Right cardiac atrium (tissue), 5 donors: ENCODE measurements around the gene TNFSF12. TPM values are rescaled to one million over a fixed set of nuclear protein-coding genes. Genes with fewer than 3 reads are reported as not detected.
A peak's percentile ranks its signal among the peaks of the same experiment; 100 is the strongest.

ENCODE experiments used
- ATAC-seq, 2 donors: fragments of 200-7000 bp; cut with Tn5 transposase; one replicate each; pipeline versions ENCODE4 v1.8.0 to v1.9.1; 2020; ENCODE audit warnings: moderate library complexity in 2 of 2, mild to moderate bottlenecking in 1 of 2
- DNase-seq, 3 donors: peaks; one replicate each; pipeline ENCODE4 v3.0.0-alpha.2; 2020
- H3K27ac ChIP-seq: one replicate; pipeline ENCODE4 v1.5.1; 2013; ENCODE audit warnings: mild to moderate bottlenecking, low read length, control low read depth, moderate library complexity
- H3K27me3 ChIP-seq: one replicate; pipeline ENCODE4 v1.6.1; 2013; ENCODE audit not compliant: control insufficient read depth, insufficient read depth
- H3K4me1 ChIP-seq: one replicate; pipeline ENCODE4 v1.6.1; 2013; ENCODE audit warnings: low read length; ENCODE audit not compliant: control insufficient read depth, insufficient read depth
- H3K4me3 ChIP-seq: one replicate; pipeline ENCODE4 v1.5.1; 2013; ENCODE audit warnings: low read length, control low read depth
- H3K9me3 ChIP-seq: one replicate; pipeline ENCODE4 v1.6.1; 2013; ENCODE audit warnings: low read length; ENCODE audit not compliant: control insufficient read depth
- whole genome bisulfite sequencing: extraction: QIAGEN DNeasy Blood & Tissue Kit; methylation state at CpG from one replicate; pipeline ENCODE4 v1.1.7; 2013; 5-methylcytosine and 5-hydroxymethylcytosine counted together
- intact Hi-C, 4 donors: fragments of 100-400 bp; cut with DNase I; formaldehyde crosslinking; loops; one replicate each; pipeline versions ENCODE4 v1.11.0 to v1.14.0; 2022 to 2023
- long read RNA-seq, 4 donors: library from polyadenylated mRNA; unstranded; transcript quantifications; one replicate each; pipeline ENCODE4 v2.0.0, GENCODE V29; 2020 to 2021
- polyA plus RNA-seq: library from polyadenylated mRNA; stranded (reverse); fragments of 200-250 nt; gene quantifications from one replicate; pipeline ENCODE4 v1.2.3, GENCODE V29; 2013
- total RNA-seq, 4 donors: library from RNA; stranded (reverse); fragmentation: NEBNext Ultra II Directional; extraction: Animal tissue kit (Norgen Biotek cat#: 25700); gene quantifications; one replicate each; pipeline ENCODE4 v1.2.1, GENCODE V29; 2021
- donor health status: healthy with polysubstance abuse.
- donor health status: DM: no; HTN: yes; CAD: no.
- donor health status: DM: no; HTN: no; CAD: no.
- donor health status: DM: no; HTN: yes; CAD: no; lungs with severe emphysema.
- donor health status: DM: yes; HTN: yes; CAD: no.

Gene TNFSF12
- total RNA-seq: 10 to 100 TPM; 42.9 to 52.0 (median 47.5) TPM
- polyA plus RNA-seq: 58.4 TPM
- long read RNA-seq, donor 1, transcript TNFSF12-201 (7 exons, 1,553 nt): major isoform, 30 of 48 reads
- long read RNA-seq, donor 1, partial matches to known transcripts: 2 of 48 reads
- long read RNA-seq, donor 1, other reads (novel, unspliced or antisense): 12 of 48 reads
- long read RNA-seq, donor 2, transcript TNFSF12-201 (7 exons, 1,553 nt): major isoform, 22 of 32 reads
- long read RNA-seq, donor 2, partial matches to known transcripts: 1 of 32 reads
- long read RNA-seq, donor 2, other reads (novel, unspliced or antisense): 6 of 32 reads
- long read RNA-seq, donor 3, partial matches to known transcripts: 11 of 14 reads
- long read RNA-seq, donor 3, other reads (novel, unspliced or antisense): 0 of 14 reads
- long read RNA-seq, donor 4, transcript TNFSF12-202 (8 exons, 1,625 nt): minor isoform, 10 of 42 reads
- long read RNA-seq, donor 4, transcript TNFSF12-201 (7 exons, 1,553 nt): major isoform, 24 of 42 reads
- long read RNA-seq, donor 4, partial matches to known transcripts: 0 of 42 reads
- long read RNA-seq, donor 4, other reads (novel, unspliced or antisense): 7 of 42 reads

GRCh38 chr17:7548585-7549400, at the start of gene TNFSF12:
TNFSF12 (plus strand) TSS chr17:7549058; CDS start chr17:7549154, 96 bp downstream.
- intact Hi-C loops: no loop called here
- DNase-seq: peak; percentile 75 to 92 (median 92)
- H3K27me3 ChIP-seq: no peaks in the 10 kb centered on the region
- H3K4me1 ChIP-seq: peaks cover 4% of the 10 kb centered on the region
- H3K9me3 ChIP-seq: no peaks in the 10 kb centered on the region
- H3K27ac ChIP-seq: peak within 1 kb of the TSS; percentile 92
- H3K4me3 ChIP-seq: peak within 1 kb of the TSS; percentile 78
- 1% methylated on average over 65 of the region's 65 CpGs for WGBS
- ATAC-seq: peak; percentile 90 to 91

GRCh38 chr17:7499161-7499560, 49.7 kb upstream of the TNFSF12 start:
- no peak overlapping the region for H3K27ac ChIP-seq
- 87% methylated on average over 11 of the region's 11 CpGs for WGBS
- ATAC-seq: no peak

DNA sequence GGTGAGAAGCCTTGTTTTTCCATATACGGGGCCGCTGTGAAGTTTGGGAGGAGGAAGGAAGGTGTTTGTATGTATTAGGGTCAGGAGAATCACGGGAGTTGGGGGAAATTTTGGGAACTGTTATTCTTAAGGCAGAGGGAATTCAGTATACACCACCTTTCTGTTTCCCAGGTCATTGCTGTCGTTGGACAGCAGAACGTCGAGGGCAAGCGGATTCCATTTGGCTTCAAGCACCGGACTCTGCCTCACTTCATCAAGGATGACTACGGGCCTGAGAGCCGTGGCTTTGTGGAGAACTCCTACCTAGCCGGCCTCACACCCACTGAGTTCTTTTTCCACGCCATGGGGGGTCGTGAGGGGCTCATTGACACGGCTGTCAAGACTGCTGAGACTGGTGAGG, 47.1 kb upstream of the TNFSF12 start:
- H3K4me3 ChIP-seq: no peak overlapping the region

More at GRCh38 chr17:7499161-7499560, 49.7 kb upstream of the TNFSF12 start:
- DNase-seq: no peak
- intact Hi-C loops: no loop called here
- no peaks in the 10 kb centered on the region for H3K27me3 ChIP-seq
- no peak overlapping the region for H3K4me3 ChIP-seq
- H3K9me3 ChIP-seq: no peaks in the 10 kb centered on the region
- peaks cover 2% of the 10 kb centered on the region for H3K4me1 ChIP-seq

GRCh38 chr17:7502171-7502847, 46.5 kb upstream of the TNFSF12 start:
- 91% methylated on average over 20 of the region's 20 CpGs for WGBS

More for the DNA sequence above, 47.1 kb upstream of the TNFSF12 start:
- no peak for ATAC-seq
- Histone ChIP-seq H3K9me3 (no peaks in the 10 kb centered on the region), H3K27me3 (no peaks in the 10 kb centered on the region), H3K4me1 (no peaks in the 10 kb centered on the region), H3K27ac (no peak overlapping the region)
- intact Hi-C loops: no loop called here
- DNase-seq: no peak
- 83% methylated on average over 14 of the region's 14 CpGs for WGBS

GRCh38 chr17:7502987-7503386, 45.9 kb upstream of the TNFSF12 start:
- no peaks in the 10 kb centered on the region for H3K9me3 ChIP-seq
- DNase-seq (no peak), ATAC-seq (no peak)
- no peaks in the 10 kb centered on the region for H3K4me1 ChIP-seq
- intact Hi-C loops: no loop called here
- no peak overlapping the region for H3K4me3 ChIP-seq
- no peaks in the 10 kb centered on the region for H3K27me3 ChIP-seq
- no peak overlapping the region for H3K27ac ChIP-seq
- WGBS: 85% methylated on average over 14 of the region's 14 CpGs

More at GRCh38 chr17:7502171-7502847, 46.5 kb upstream of the TNFSF12 start:
- ATAC-seq (peak in 1 of 2 donors; percentile 7), DNase-seq (no peak)
- Histone ChIP-seq H3K27me3 (no peaks in the 10 kb centered on the region), H3K4me1 (no peaks in the 10 kb centered on the region), H3K9me3 (no peaks in the 10 kb centered on the region), H3K27ac (no peak overlapping the region), H3K4me3 (no peak overlapping the region)
- intact Hi-C loops: no loop called here

DNA sequence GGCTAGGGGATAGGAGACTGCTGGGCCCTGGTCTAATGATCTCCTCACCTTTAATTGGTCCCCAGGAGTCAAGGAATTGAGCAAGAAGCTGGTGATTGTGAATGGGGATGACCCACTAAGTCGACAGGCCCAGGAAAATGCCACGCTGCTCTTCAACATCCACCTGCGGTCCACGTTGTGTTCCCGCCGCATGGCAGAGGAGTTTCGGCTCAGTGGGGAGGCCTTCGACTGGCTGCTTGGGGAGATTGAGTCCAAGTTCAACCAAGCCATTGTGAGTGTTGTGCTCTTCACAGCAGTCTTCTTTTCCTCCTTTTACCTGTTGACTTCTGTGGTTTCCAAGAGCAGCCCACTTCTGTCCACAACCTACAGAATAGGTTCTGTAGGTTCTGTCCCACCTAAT, 45.3 kb upstream of the TNFSF12 start:
- 94% methylated on average over 8 of the region's 8 CpGs for WGBS
- H3K4me3 ChIP-seq: no peak overlapping the region

DNA sequence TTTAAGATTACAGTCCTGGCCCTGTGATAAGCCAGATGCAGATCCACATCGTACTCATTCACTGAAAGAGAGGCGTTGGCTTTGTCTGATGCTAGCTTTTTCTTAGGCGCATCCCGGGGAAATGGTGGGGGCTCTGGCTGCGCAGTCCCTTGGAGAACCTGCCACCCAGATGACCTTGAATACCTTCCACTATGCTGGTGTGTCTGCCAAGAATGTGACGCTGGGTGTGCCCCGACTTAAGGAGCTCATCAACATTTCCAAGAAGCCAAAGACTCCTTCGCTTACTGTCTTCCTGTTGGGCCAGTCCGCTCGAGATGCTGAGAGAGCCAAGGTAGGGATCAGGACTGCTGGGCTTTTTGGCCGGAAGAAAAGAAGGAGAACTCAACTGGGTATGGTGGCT, 40.7 kb upstream of the TNFSF12 start:
- no peak for ATAC-seq
- intact Hi-C loops: no loop called here
- H3K27ac ChIP-seq: no peak overlapping the region
- H3K27me3 ChIP-seq: no peaks in the 10 kb centered on the region
- no peak overlapping the region for H3K4me3 ChIP-seq
- DNase-seq: no peak
- H3K9me3 ChIP-seq: no peaks in the 10 kb centered on the region
- H3K4me1 ChIP-seq: no peaks in the 10 kb centered on the region
- WGBS: 84% methylated on average over 11 of the region's 11 CpGs

More for the DNA sequence above, 45.3 kb upstream of the TNFSF12 start:
- DNase-seq (no peak), ATAC-seq (no peak)
- H3K4me1 ChIP-seq: no peaks in the 10 kb centered on the region
- no peak overlapping the region for H3K27ac ChIP-seq
- no peaks in the 10 kb centered on the region for H3K27me3 ChIP-seq
- intact Hi-C loops: no loop called here
- no peaks in the 10 kb centered on the region for H3K9me3 ChIP-seq

- Histone ChIP-seq H3K4me3 (no peak overlapping the region), H3K9me3 (no peaks in the 10 kb centered on the region), H3K27ac (no peak overlapping the region), H3K27me3 (no peaks in the 10 kb centered on the region), H3K4me1 (no peaks in the 10 kb centered on the region)
- DNase-seq (no peak), ATAC-seq (no peak)
- 87% methylated on average over 9 of the region's 9 CpGs for WGBS
- intact Hi-C loops: no loop called here
Observed at GRCh38 chr17:7508846-7509245, 40.0 kb upstream of the TNFSF12 start.

GRCh38 chr17:7509937-7510336, 38.9 kb upstream of the TNFSF12 start:
- 60% methylated on average over 5 of the region's 5 CpGs for WGBS
- Histone ChIP-seq H3K27ac (no peak overlapping the region), H3K9me3 (no peaks in the 10 kb centered on the region), H3K4me3 (no peak overlapping the region), H3K27me3 (no peaks in the 10 kb centered on the region), H3K4me1 (no peaks in the 10 kb centered on the region)
- intact Hi-C loops: loop anchor here in 1 of 4 donors (5.0 kb wide), 1 partner anchor 52 kb away; the partner anchor contains the start of gene SENP3
- ATAC-seq: no peak
- no peak for DNase-seq

- DNase-seq (no peak), ATAC-seq (no peak)
- Histone ChIP-seq H3K4me1 (no peaks in the 10 kb centered on the region), H3K4me3 (no peak overlapping the region), H3K9me3 (no peaks in the 10 kb centered on the region), H3K27me3 (no peaks in the 10 kb centered on the region), H3K27ac (no peak overlapping the region)
- 63% methylated on average over 10 of the region's 10 CpGs for WGBS
- intact Hi-C loops: loop anchor here in 1 of 4 donors (5.0 kb wide), 1 partner anchor 51 kb away; the partner anchor contains the start of gene SENP3
Observed at GRCh38 chr17:7511108-7511507, 37.8 kb upstream of the TNFSF12 start.
